Ovary (tissue), 3 donors: ENCODE data around the gene TSPAN8.

Source experiments
- EP300 ChIP-seq: sonication (generic); formaldehyde crosslinking; IDR thresholded peaks from one replicate; pipeline ENCODE4 v1.6.1; 2017; ENCODE audit warnings: antibody characterized with exemption
- POLR2A ChIP-seq: fragments of 450-650 bp; IDR thresholded peaks from one replicate; pipeline ENCODE4 v1.6.1; 2017; ENCODE audit warnings: antibody characterized with exemption, mild to moderate bottlenecking, moderate library complexity
- TF ChIP-seq, protein P1 (sequence below), 3 donors: fragments of 450-650 bp in 2 of 3; fragments of 200-600 bp in 1 of 3; IDR thresholded peaks; one replicate each; pipeline versions ENCODE4 v1.5.1 to v1.8.0; 2016 to 2022; ENCODE audit warnings: antibody characterized with exemption in 3 of 3, mild to moderate bottlenecking in 1 of 3
- donor health status: DM: no; HTN: no; CAD: no.

DNA sequence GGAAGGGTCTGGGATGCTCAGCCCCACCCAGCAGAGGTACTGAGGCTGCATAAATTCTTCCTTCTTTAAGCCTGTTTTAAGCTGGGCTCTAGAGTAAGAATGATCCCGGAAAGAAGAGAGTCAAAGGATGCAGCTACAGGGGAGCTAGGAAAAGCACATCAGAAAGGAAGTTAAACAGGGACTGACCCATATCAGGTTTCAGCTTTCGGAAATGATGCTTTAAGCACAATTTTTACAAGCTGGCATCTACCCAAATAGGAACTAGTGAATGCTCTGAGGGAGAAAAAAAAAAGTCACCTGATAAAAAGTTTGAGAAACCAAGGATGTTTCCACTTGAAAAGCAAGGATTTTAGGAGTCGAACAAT, 22.0 kb downstream of the TSPAN8 start:
- no peak for TF ChIP-seq EP300
- TF ChIP-seq, protein P1, sequence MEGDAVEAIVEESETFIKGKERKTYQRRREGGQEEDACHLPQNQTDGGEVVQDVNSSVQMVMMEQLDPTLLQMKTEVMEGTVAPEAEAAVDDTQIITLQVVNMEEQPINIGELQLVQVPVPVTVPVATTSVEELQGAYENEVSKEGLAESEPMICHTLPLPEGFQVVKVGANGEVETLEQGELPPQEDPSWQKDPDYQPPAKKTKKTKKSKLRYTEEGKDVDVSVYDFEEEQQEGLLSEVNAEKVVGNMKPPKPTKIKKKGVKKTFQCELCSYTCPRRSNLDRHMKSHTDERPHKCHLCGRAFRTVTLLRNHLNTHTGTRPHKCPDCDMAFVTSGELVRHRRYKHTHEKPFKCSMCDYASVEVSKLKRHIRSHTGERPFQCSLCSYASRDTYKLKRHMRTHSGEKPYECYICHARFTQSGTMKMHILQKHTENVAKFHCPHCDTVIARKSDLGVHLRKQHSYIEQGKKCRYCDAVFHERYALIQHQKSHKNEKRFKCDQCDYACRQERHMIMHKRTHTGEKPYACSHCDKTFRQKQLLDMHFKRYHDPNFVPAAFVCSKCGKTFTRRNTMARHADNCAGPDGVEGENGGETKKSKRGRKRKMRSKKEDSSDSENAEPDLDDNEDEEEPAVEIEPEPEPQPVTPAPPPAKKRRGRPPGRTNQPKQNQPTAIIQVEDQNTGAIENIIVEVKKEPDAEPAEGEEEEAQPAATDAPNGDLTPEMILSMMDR (IDR thresholded peaks at IDR 0.05), result no peak
- no peak for TF ChIP-seq POLR2A
